ENCODE measurements around the gene SFMBT2. TPM values are rescaled to one million over a fixed set of nuclear protein-coding genes. Genes with fewer than 3 reads are reported as not detected.

The SFMBT2 gene
- total and polyA plus RNA-seq, 2 of the 13 experiments (the other 11 are each of a cell fraction or from before 2014, with no cell fraction given) = 0.01 to 0.02 TPM

- no peaks in the 10 kb centered on the region for H4K20me1 ChIP-seq (ENCODE audit: insufficient read depth, low read length)
- TF ChIP-seq, protein P1, sequence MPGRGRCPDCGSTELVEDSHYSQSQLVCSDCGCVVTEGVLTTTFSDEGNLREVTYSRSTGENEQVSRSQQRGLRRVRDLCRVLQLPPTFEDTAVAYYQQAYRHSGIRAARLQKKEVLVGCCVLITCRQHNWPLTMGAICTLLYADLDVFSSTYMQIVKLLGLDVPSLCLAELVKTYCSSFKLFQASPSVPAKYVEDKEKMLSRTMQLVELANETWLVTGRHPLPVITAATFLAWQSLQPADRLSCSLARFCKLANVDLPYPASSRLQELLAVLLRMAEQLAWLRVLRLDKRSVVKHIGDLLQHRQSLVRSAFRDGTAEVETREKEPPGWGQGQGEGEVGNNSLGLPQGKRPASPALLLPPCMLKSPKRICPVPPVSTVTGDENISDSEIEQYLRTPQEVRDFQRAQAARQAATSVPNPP (CRISPR knock-in tag; IDR thresholded peaks at IDR 0.05) = no peak
- TF ChIP-seq SNAI1 (CRISPR knock-in tag; IDR thresholded peaks at IDR 0.05; ENCODE audit: borderline replicate concordance) (no peak), ZNF557 (CRISPR knock-in tag; IDR thresholded peaks at IDR 0.05) (no peak), GATA4 (IDR thresholded peaks at IDR 0.05; ENCODE audit: borderline replicate concordance, low read depth) (no peak), SMARCE1 (IDR thresholded peaks at IDR 0.05; ENCODE audit: borderline replicate concordance) (no peak), AGO1 (IDR thresholded peaks at IDR 0.05; ENCODE audit: low read depth, low read length, poor library complexity, severe bottlenecking) (no peak), KMT2A (CRISPR knock-in tag; IDR thresholded peaks at IDR 0.05) (no peak), TAF1 (CRISPR knock-in tag; IDR thresholded peaks at IDR 0.05) (no peak)
- TF ChIP-seq, protein P2, sequence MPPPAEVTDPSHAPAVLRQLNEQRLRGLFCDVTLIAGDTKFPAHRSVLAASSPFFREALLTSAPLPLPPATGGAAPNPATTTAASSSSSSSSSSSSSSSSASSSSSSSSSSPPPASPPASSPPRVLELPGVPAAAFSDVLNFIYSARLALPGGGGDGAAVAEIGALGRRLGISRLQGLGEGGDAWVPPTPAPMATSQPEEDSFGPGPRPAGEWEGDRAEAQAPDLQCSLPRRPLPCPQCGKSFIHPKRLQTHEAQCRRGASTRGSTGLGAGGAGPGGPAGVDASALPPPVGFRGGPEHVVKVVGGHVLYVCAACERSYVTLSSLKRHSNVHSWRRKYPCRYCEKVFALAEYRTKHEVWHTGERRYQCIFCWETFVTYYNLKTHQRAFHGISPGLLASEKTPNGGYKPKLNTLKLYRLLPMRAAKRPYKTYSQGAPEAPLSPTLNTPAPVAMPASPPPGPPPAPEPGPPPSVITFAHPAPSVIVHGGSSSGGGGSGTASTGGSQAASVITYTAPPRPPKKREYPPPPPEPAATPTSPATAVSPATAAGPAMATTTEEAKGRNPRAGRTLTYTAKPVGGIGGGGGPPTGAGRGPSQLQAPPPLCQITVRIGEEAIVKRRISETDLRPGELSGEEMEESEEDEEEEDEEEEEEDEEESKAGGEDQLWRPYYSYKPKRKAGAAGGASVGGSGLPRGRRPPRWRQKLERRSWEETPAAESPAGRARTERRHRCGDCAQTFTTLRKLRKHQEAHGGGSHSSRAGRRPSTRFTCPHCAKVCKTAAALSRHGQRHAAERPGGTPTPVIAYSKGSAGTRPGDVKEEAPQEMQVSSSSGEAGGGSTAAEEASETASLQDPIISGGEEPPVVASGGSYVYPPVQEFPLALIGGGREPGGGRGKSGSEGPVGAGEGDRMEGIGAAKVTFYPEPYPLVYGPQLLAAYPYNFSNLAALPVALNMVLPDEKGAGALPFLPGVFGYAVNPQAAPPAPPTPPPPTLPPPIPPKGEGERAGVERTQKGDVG (CRISPR knock-in tag; IDR thresholded peaks at IDR 0.05; ENCODE audit: borderline replicate concordance) = no peak
- intact Hi-C loops (cut with micrococcal nuclease; ENCODE audit: unreplicated experiment) = no loop called here
- ATAC-seq = no peak
- BruUV-seq (replicated peaks) = no TSS peak
- no peak overlapping the region for H3K27ac ChIP-seq (ENCODE audit: extremely low read length, insufficient read depth, low read length)
- H3K27me3 ChIP-seq (ENCODE audit: control insufficient read depth in 1 of 2, insufficient read depth in 2 of 2, low read length in 2 of 2) = peaks cover 0 to 13% of the 10 kb centered on the region in 2 experiments; a peak in 2 of 5 replicates
- FAIRE-seq = no peak
- H3K36me3 ChIP-seq (replicated peaks in 1 of 2; ENCODE audit: control insufficient read depth in 1 of 2, insufficient read depth in 2 of 2, low read length in 2 of 2) = no peaks in the 10 kb centered on the region
- in situ Hi-C loops (cut with HindIII; ENCODE audit: extremely low pct_ligation_motif_present, low pct_unique_long_range_greater_than_20kb) = no loop called here
- H3K4me1 ChIP-seq (ENCODE audit: insufficient read depth, low read length) = peaks cover 6% of the 10 kb centered on the region; the same call in 1 of the 2 replicates
- 4% methylated on average over 3 of the region's 12 CpGs for WGBS (ENCODE audit: low lambda C conversion rate)
- H3K4me2 ChIP-seq (ENCODE audit: low read depth, low read length) = no peak overlapping the region
- no peak overlapping the region for H3K4me3 ChIP-seq (replicated peaks in 1 of 3; ENCODE audit: insufficient read depth in 1 of 3, low read depth in 2 of 3, low read length in 3 of 3)
- POLR2A ChIA-PET = no interaction called here
- no peaks in the 10 kb centered on the region for H3K9me3 ChIP-seq (ENCODE audit: low read length)
- H2AFZ ChIP-seq (ENCODE audit: low read length) = no peak overlapping the region
- CTCF ChIA-PET (ENCODE audit: low intra/inter-chr PET ratio, low total read pairs) = no interaction called here
- DNase-seq (ENCODE audit: low spot score) = no peak
- no peak overlapping the region for H3K9ac ChIP-seq (ENCODE audit: insufficient read depth, low read depth, low read length)
- H3K79me2 ChIP-seq (ENCODE audit: insufficient read depth, low read length) = no peaks in the 10 kb centered on the region
Measured at GRCh38 chr10:7424315-7424714, 13.5 kb upstream of the SFMBT2 start.

All from HepG2 (cell line).